ENCODE data around the gene NLGN1.

NLGN1 gene

GRCh38 chr3:174097686-174098085 lies 700.1 kb downstream of the NLGN1 start:
- TF ChIP-seq HDGF (IDR thresholded peaks at IDR 0.05; ENCODE audit: borderline replicate concordance), result no peak
- no peak for TF ChIP-seq ZNF384 (IDR thresholded peaks at IDR 0.05)
- TF ChIP-seq, protein P1, sequence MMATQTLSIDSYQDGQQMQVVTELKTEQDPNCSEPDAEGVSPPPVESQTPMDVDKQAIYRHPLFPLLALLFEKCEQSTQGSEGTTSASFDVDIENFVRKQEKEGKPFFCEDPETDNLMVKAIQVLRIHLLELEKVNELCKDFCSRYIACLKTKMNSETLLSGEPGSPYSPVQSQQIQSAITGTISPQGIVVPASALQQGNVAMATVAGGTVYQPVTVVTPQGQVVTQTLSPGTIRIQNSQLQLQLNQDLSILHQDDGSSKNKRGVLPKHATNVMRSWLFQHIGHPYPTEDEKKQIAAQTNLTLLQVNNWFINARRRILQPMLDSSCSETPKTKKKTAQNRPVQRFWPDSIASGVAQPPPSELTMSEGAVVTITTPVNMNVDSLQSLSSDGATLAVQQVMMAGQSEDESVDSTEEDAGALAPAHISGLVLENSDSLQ (IDR thresholded peaks at IDR 0.05), result no peak
- no peak for TF ChIP-seq TARDBP (IDR thresholded peaks at IDR 0.05)
- TF ChIP-seq L3MBTL2 (conservative IDR thresholded peaks at IDR 0.05), result no peak
- no peak for TF ChIP-seq CTBP1 (IDR thresholded peaks at IDR 0.05; ENCODE audit: borderline replicate concordance)
- no peak for TF ChIP-seq NFRKB (IDR thresholded peaks at IDR 0.05)
- TF ChIP-seq ARNT (IDR thresholded peaks at IDR 0.05), result no peak
- TF ChIP-seq FOXM1 (IDR thresholded peaks at IDR 0.05; ENCODE audit: borderline replicate concordance), result no peak
- no peak for TF ChIP-seq SP1 (IDR thresholded peaks at IDR 0.05)
- no peak for TF ChIP-seq BHLHE40 (IDR thresholded peaks at IDR 0.05; ENCODE audit: borderline replicate concordance)
- no peak for TF ChIP-seq FOXA1 (IDR thresholded peaks at IDR 0.05)
- no peak for TF ChIP-seq ELF4 (IDR thresholded peaks at IDR 0.05)
- TF ChIP-seq LEF1 (IDR thresholded peaks at IDR 0.05; ENCODE audit: borderline replicate concordance), result no peak
- no peak for TF ChIP-seq FOXK2 (IDR thresholded peaks at IDR 0.05)
- no peak for TF ChIP-seq SUZ12 (IDR thresholded peaks at IDR 0.05)
- CTCF ChIA-PET, result no interaction called here
- no peak for DNase-seq (ENCODE audit: extremely low spot score)
- POLR2A ChIA-PET, result no interaction called here

DNA sequence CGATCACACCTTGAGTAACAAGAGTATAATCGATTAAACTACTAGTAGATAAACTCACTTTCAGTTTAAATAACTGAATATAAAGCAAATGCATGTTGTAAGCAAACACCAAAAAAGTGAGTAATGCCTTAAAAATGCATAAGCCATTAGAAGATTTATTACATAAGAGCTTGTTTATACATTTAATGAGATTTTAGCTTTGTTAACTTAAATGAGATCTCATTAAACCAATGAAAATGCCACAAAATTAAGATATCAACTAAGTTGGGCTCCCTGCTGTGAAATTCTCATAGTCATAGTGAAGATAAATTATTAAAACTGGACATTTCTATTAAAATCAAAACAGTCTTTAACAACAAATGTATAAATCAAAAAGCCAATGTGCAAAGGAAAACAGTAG lies 701.2 kb downstream of the NLGN1 start:
- ChIA-PET CTCF (no interaction called here), POLR2A (no interaction called here)

DNA sequence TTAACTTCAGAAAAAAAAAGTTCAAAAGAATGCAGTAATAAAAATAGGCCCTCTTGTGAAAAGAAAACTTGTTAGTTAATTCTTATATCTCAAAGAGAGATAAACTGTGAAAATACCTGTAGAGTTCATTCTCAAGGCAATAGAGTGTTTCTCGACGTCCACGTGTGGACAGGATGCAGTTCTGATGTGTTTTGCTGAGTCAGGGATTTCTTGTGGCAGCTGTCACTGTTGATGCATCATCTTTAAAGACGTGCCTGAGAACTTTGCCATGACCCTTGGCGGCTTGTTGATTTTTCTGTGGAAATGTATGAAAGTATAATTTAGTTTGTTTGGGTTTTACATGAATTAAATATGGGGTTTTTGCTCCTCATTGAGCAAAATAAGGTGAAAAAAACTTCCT lies 702.2 kb downstream of the NLGN1 start:
- CTCF ChIA-PET, result no interaction called here
- no peak for DNase-seq (ENCODE audit: extremely low spot score)
- POLR2A ChIA-PET, result no interaction called here
- TF ChIP-seq FOXA1 (IDR thresholded peaks at IDR 0.05), result no peak
- no peak for TF ChIP-seq HDGF (IDR thresholded peaks at IDR 0.05; ENCODE audit: borderline replicate concordance)
- no peak for TF ChIP-seq ELF4 (IDR thresholded peaks at IDR 0.05)
- TF ChIP-seq BHLHE40 (IDR thresholded peaks at IDR 0.05; ENCODE audit: borderline replicate concordance), result no peak
- no peak for TF ChIP-seq CTBP1 (IDR thresholded peaks at IDR 0.05; ENCODE audit: borderline replicate concordance)
- no peak for TF ChIP-seq LEF1 (IDR thresholded peaks at IDR 0.05; ENCODE audit: borderline replicate concordance)
- TF ChIP-seq ARNT (IDR thresholded peaks at IDR 0.05), result no peak
- TF ChIP-seq FOXK2 (IDR thresholded peaks at IDR 0.05), result no peak
- no peak for TF ChIP-seq FOXM1 (IDR thresholded peaks at IDR 0.05; ENCODE audit: borderline replicate concordance)
- no peak for TF ChIP-seq SUZ12 (IDR thresholded peaks at IDR 0.05)
- TF ChIP-seq ZNF384 (IDR thresholded peaks at IDR 0.05), result no peak
- TF ChIP-seq L3MBTL2 (conservative IDR thresholded peaks at IDR 0.05), result no peak
- TF ChIP-seq, protein P1 (IDR thresholded peaks at IDR 0.05), result no peak
- no peak for TF ChIP-seq SP1 (IDR thresholded peaks at IDR 0.05)

More for the DNA sequence above, 701.2 kb downstream of the NLGN1 start:
- TF ChIP-seq L3MBTL2 (conservative IDR thresholded peaks at IDR 0.05) (no peak), BHLHE40 (IDR thresholded peaks at IDR 0.05; ENCODE audit: borderline replicate concordance) (no peak), ELF4 (IDR thresholded peaks at IDR 0.05) (no peak), FOXA1 (IDR thresholded peaks at IDR 0.05) (no peak), SUZ12 (IDR thresholded peaks at IDR 0.05) (no peak), TARDBP (IDR thresholded peaks at IDR 0.05) (no peak), LEF1 (IDR thresholded peaks at IDR 0.05; ENCODE audit: borderline replicate concordance) (no peak)
- TF ChIP-seq, protein P1 (IDR thresholded peaks at IDR 0.05), result peak; percentile 72
- DNase-seq (ENCODE audit: extremely low spot score), result no peak

DNA sequence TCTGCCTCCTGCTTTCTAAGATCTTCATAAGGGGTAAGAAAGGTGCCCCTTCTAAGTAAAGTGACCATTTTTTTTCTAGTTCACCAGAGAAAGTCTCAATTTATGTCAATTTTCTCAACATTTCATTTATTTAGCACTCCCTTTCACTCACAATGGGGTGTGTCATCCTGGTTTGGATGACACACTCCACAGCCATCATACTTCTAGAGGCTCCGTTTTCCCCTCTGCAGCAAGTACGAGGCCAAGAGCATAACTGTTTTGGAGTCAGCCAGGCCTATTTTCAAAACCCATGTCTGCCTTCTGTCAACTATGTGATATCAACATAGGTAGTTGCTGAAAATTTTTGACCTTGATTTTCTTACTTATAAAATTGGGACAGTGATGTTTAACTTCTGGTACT lies 703.2 kb downstream of the NLGN1 start:
- DNase-seq (ENCODE audit: extremely low spot score), result no peak
- TF ChIP-seq, protein P1 (IDR thresholded peaks at IDR 0.05), result no peak
- TF ChIP-seq CTBP1 (IDR thresholded peaks at IDR 0.05; ENCODE audit: borderline replicate concordance) (no peak), SUZ12 (IDR thresholded peaks at IDR 0.05) (no peak), ZNF384 (IDR thresholded peaks at IDR 0.05) (no peak), FOXK2 (IDR thresholded peaks at IDR 0.05) (no peak), ELF4 (IDR thresholded peaks at IDR 0.05) (no peak), NFRKB (IDR thresholded peaks at IDR 0.05) (no peak), ARNT (IDR thresholded peaks at IDR 0.05) (no peak)
- ChIA-PET POLR2A (no interaction called here), CTCF (no interaction called here)

DNA sequence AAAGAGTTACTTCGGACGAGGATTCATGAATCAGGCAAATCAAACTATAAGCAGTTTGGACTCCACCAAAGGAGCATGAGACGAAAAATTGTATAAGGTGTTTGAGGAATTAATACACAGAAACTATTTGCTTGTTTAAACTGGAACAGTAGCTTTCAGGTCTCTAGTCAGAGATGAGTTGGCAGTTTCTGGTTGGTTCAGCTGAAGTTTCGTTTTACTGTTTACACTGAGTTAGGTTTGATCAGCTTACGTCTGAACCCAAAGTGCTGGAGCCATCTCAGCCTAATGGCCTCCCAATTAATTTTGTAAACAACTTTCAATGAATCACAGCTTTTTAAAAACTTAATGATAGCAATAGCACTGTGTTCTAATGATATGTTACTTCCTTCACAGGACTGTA lies 703.7 kb downstream of the NLGN1 start:
- no peak for DNase-seq (ENCODE audit: extremely low spot score)
- CTCF ChIA-PET, result no interaction called here
- POLR2A ChIA-PET, result no interaction called here
- no peak for TF ChIP-seq LEF1 (IDR thresholded peaks at IDR 0.05; ENCODE audit: borderline replicate concordance)
- no peak for TF ChIP-seq ELF4 (IDR thresholded peaks at IDR 0.05)
- TF ChIP-seq, protein P1 (IDR thresholded peaks at IDR 0.05), result no peak
- TF ChIP-seq FOXM1 (IDR thresholded peaks at IDR 0.05; ENCODE audit: borderline replicate concordance), result no peak
- no peak for TF ChIP-seq SP1 (IDR thresholded peaks at IDR 0.05)
- no peak for TF ChIP-seq FOXK2 (IDR thresholded peaks at IDR 0.05)
- TF ChIP-seq CTBP1 (IDR thresholded peaks at IDR 0.05; ENCODE audit: borderline replicate concordance), result no peak
- no peak for TF ChIP-seq SUZ12 (IDR thresholded peaks at IDR 0.05)
- TF ChIP-seq ZNF384 (IDR thresholded peaks at IDR 0.05), result no peak
